ENCODE measurements around the gene MVP. TPM values are rescaled to one million over a fixed set of nuclear protein-coding genes. Genes with fewer than 3 reads are reported as not detected.
A peak's percentile ranks its signal among the peaks of the same experiment; 100 is the strongest.

The MVP gene
- total RNA-seq, 1 experiment from 2014 or later, result 27.3 TPM

- ATAC-seq (peak; percentile 30), DNase-seq (peak; percentile 65)
- Histone ChIP-seq H3K9ac (ENCODE audit: low read length) (peak overlapping the region; percentile 71), H3K79me2 (ENCODE audit: low read length) (peaks cover 14% of the 10 kb centered on the region), H3K36me3 (ENCODE audit: low read depth, low read length) (no peaks in the 10 kb centered on the region), H4K20me1 (ENCODE audit: low read length) (no peaks in the 10 kb centered on the region), H3K27me3 (ENCODE audit: low read length) (no peaks in the 10 kb centered on the region), H3F3A (ENCODE audit: low read length, unreplicated experiment) (no peaks in the 10 kb centered on the region), H3K4me3 (ENCODE audit: low read length) (peak overlapping the region; percentile 34; the same call in 1 of the 2 replicates), H3K9me3 (ENCODE audit: low read length) (no peaks in the 10 kb centered on the region), H2AFZ (ENCODE audit: low read length) (0 out of 2 replicates have a peak overlapping the region, but pooled peaks have one; percentile 51), H3K9me2 (replicated peaks; ENCODE audit: low read length) (no peaks in the 10 kb centered on the region), H3K4me2 (ENCODE audit: low read length) (peak overlapping the region; percentile 69), H3K27ac (ENCODE audit: low read length) (peak overlapping the region; percentile 94), H3K4me1 (ENCODE audit: insufficient read depth, low read length) (peaks cover 58% of the 10 kb centered on the region)
- BruUV-seq (replicated peaks), result no TSS peak
- TF ChIP-seq EZH2phosphoT487 (IDR thresholded peaks at IDR 0.05; ENCODE audit: borderline replicate concordance, low read length), result no peak
- no peak for TF ChIP-seq EZH2 (IDR thresholded peaks at IDR 0.05; ENCODE audit: low read length, unreplicated experiment)
- no peak for TF ChIP-seq CTCF (conservative IDR thresholded peaks at IDR 0.05; ENCODE audit: low read depth, low read length)
- POLR2A ChIA-PET (ENCODE audit: unreplicated experiment), result interaction anchor here (0.5 kb wide), 1 partner anchor 18 kb away, joined by 3 read pairs; the partner anchor contains the start of gene MAZ
- intact Hi-C loops (cut with micrococcal nuclease), result no loop called here
- CTCF ChIA-PET, result interaction anchor here (0.5 to 1.0 kb wide), 4 partner anchors 10 to 207 kb away, joined by 3 to 17 read pairs (median 5); no protein-coding TSS in a partner anchor
Measured at GRCh38 chr16:29824589-29825144, 4.4 kb downstream of the MVP start.

GRCh38 chr16:29825145-29826044, 5.1 kb downstream of the MVP start:
- H4K20me1 ChIP-seq (ENCODE audit: low read length), result no peaks in the 10 kb centered on the region
- ChIA-PET CTCF (no interaction called here), POLR2A (ENCODE audit: unreplicated experiment) (no interaction called here)
- peaks cover 52% of the 10 kb centered on the region for H3K4me1 ChIP-seq (ENCODE audit: insufficient read depth, low read length)
- BruUV-seq (replicated peaks), result no TSS peak
- H3K9me2 ChIP-seq (replicated peaks; ENCODE audit: low read length), result no peaks in the 10 kb centered on the region
- H3K4me2 ChIP-seq (ENCODE audit: low read length), result peak overlapping the region; percentile 69
- peak overlapping the region; percentile 34; the same call in 1 of the 2 replicates for H3K4me3 ChIP-seq (ENCODE audit: low read length)
- H3K27ac ChIP-seq (ENCODE audit: low read length), result peak overlapping the region; percentile 94
- peak overlapping the region; percentile 51; the same call in 1 of the 2 replicates for H2AFZ ChIP-seq (ENCODE audit: low read length)
- H3K27me3 ChIP-seq (ENCODE audit: low read length), result no peaks in the 10 kb centered on the region
- H3K9ac ChIP-seq (ENCODE audit: low read length), result peak overlapping the region; percentile 71
- DNase-seq (peak; percentile 70), ATAC-seq (peak; percentile 37)
- no peaks in the 10 kb centered on the region for H3F3A ChIP-seq (ENCODE audit: low read length, unreplicated experiment)
- no peaks in the 10 kb centered on the region for H3K36me3 ChIP-seq (ENCODE audit: low read depth, low read length)
- intact Hi-C loops (cut with micrococcal nuclease), result no loop called here
- H3K9me3 ChIP-seq (ENCODE audit: low read length), result no peaks in the 10 kb centered on the region
- peaks cover 13% of the 10 kb centered on the region for H3K79me2 ChIP-seq (ENCODE audit: low read length)
- no peak for TF ChIP-seq EZH2 (IDR thresholded peaks at IDR 0.05; ENCODE audit: low read length, unreplicated experiment)
- TF ChIP-seq CTCF (conservative IDR thresholded peaks at IDR 0.05; ENCODE audit: low read depth, low read length), result no peak
- TF ChIP-seq EZH2phosphoT487 (IDR thresholded peaks at IDR 0.05; ENCODE audit: borderline replicate concordance, low read length), result no peak
